SK-N-SH (cell line): ENCODE measurements around the gene NHERF2. TPM values are rescaled to one million over a fixed set of nuclear protein-coding genes. Genes with fewer than 3 reads are reported as not detected.

Source experiments
- CTCF ChIA-PET: fragments of 300-600, 350-600 bp; formaldehyde crosslinking; extraction: SDS; loops from one replicate; lab custom pipeline; 2021; lab: Yijun Ruan, JAX
- POLR2A ChIA-PET: fragments of 350-600 bp; sonication (Branson Sonifier 250); formaldehyde crosslinking; extraction: SDS; loops from one replicate; lab custom pipeline; 2020; ENCODE audit warnings: antibody characterized with exemption, inconsistent platforms; lab: Yijun Ruan, JAX
- DNase-seq: peaks from one replicate; pipeline ENCODE4 v3.0.0; 2012
- H2AFZ ChIP-seq: fragments of 200-600 bp; sonication (generic); 2 replicates; pipeline ENCODE4 v1.8.1; 2016; ENCODE audit warnings: antibody characterized with exemption, mild to moderate bottlenecking, low read depth
- H3F3A ChIP-seq: fragments of 200-600 bp; sonication (generic); replicated peaks from 2 replicates; pipeline ENCODE3; 2016; ENCODE audit warnings: antibody characterized with exemption, mild to moderate bottlenecking; ENCODE audit not compliant: insufficient read depth
- H3K27ac ChIP-seq, 2 experiments: fragments of 200-500 bp in 1 of 2; fragments of 200-600 bp in 1 of 2; sonication (Bioruptor generic) in 1 of 2; sonication (generic), shearing (Covaris generic) in 1 of 2; 2 replicates each; pipeline versions ENCODE4 v1.5.1 to v1.6.1; 2014 to 2016; ENCODE audit warnings: low read depth in 2 of 2, inconsistent platforms in 1 of 2, low read length in 1 of 2, mild to moderate bottlenecking in 1 of 2, mixed read lengths in 1 of 2
- H3K27me3 ChIP-seq: fragments of 200-600 bp; sonication (generic), shearing (Covaris generic); 2 replicates; pipeline ENCODE4 v1.6.1; 2016; ENCODE audit warnings: mixed run types; ENCODE audit not compliant: insufficient read depth
- H3K36me3 ChIP-seq, 2 experiments: fragments of 200-500 bp in 1 of 2; fragments of 200-600 bp in 1 of 2; sonication (Bioruptor generic) in 1 of 2; sonication (generic) in 1 of 2; replicated peaks in 1 of 2; 2 replicates each; pipeline versions ENCODE3 to v1.5.1; 2014 to 2016; ENCODE audit warnings: low read length in 1 of 2, mild to moderate bottlenecking in 1 of 2; ENCODE audit not compliant: insufficient read depth in 2 of 2, control insufficient read depth in 1 of 2
- H3K4me1 ChIP-seq, 2 experiments: fragments of 200-500 bp in 1 of 2; fragments of 200-600 bp in 1 of 2; sonication (Bioruptor generic) in 1 of 2; sonication (generic), shearing (Covaris generic) in 1 of 2; 2 replicates each; pipeline versions ENCODE4 v1.5.1 to v1.6.1; 2014 to 2016; ENCODE audit warnings: low read depth in 1 of 2, low read length in 1 of 2, mixed run types in 1 of 2; ENCODE audit not compliant: insufficient read depth in 2 of 2, control insufficient read depth in 1 of 2
- H3K4me2 ChIP-seq: fragments of 200-600 bp; sonication (generic), shearing (Covaris generic); 2 replicates; pipeline ENCODE4 v1.6.1; 2017; ENCODE audit warnings: mixed run types
- H3K4me3 ChIP-seq, 2 experiments: fragments of 200-500 bp in 1 of 2; fragments of 200-600 bp in 1 of 2; sonication (Bioruptor generic) in 1 of 2; sonication (generic), shearing (Covaris generic) in 1 of 2; 2 replicates each; pipeline versions ENCODE4 v1.5.1 to v1.8.1; 2014 to 2016; ENCODE audit warnings: low read depth in 2 of 2, inconsistent platforms in 1 of 2, low read length in 1 of 2, mild to moderate bottlenecking in 1 of 2, mixed read lengths in 1 of 2, moderate library complexity in 1 of 2
- H3K79me2 ChIP-seq: fragments of 200-600 bp; sonication (generic); 2 replicates; pipeline ENCODE4 v1.8.1; 2017; ENCODE audit warnings: mild to moderate bottlenecking; ENCODE audit not compliant: insufficient read depth
- H3K9ac ChIP-seq: fragments of 200-600 bp; sonication (generic); 2 replicates; pipeline ENCODE4 v1.6.1; 2017; ENCODE audit warnings: mixed run types
- H3K9me2 ChIP-seq: fragments of 200-600 bp; sonication (generic); 2 replicates; pipeline ENCODE4 v1.6.1; 2017; ENCODE audit warnings: mixed run types
- H3K9me3 ChIP-seq: fragments of 200-600 bp; sonication (generic); 2 replicates; pipeline ENCODE4 v1.6.1; 2017; ENCODE audit warnings: mixed run types, mild to moderate bottlenecking, moderate library complexity
- H4K20me1 ChIP-seq: fragments of 200-600 bp; sonication (generic); 2 replicates; pipeline ENCODE4 v1.6.1; 2017; ENCODE audit warnings: mild to moderate bottlenecking, mixed run types; ENCODE audit not compliant: insufficient read depth
- CTCF ChIP-seq: fragments of 200-600 bp; sonication (generic); IDR thresholded peaks from 2 replicates; pipeline ENCODE4 v1.6.1; 2017; ENCODE audit warnings: antibody characterized with exemption, mild to moderate bottlenecking, moderate library complexity
- FOSL2 ChIP-seq: IDR thresholded peaks from 2 replicates; pipeline ENCODE4 v1.4.0; 2012; ENCODE audit warnings: low read depth, mild to moderate bottlenecking, moderate library complexity, borderline replicate concordance
- FOXM1 ChIP-seq: IDR thresholded peaks from 2 replicates; pipeline ENCODE4 v1.4.0; 2012; ENCODE audit warnings: low read depth, mild to moderate bottlenecking
- RAD21 ChIP-seq: IDR thresholded peaks from 2 replicates; pipeline ENCODE4 v1.6.1; 2012; ENCODE audit warnings: mild to moderate bottlenecking, low read length
- REST ChIP-seq: IDR thresholded peaks from 2 replicates; pipeline ENCODE4 v1.6.1; 2012; ENCODE audit warnings: mild to moderate bottlenecking, low read depth, low read length, moderate library complexity
- SIN3A ChIP-seq: IDR thresholded peaks from 2 replicates; pipeline ENCODE4 v1.6.1; 2012; ENCODE audit warnings: low read depth, mild to moderate bottlenecking, low read length, moderate library complexity, borderline replicate concordance
- TAF1 ChIP-seq: IDR thresholded peaks from 2 replicates; pipeline ENCODE4 v1.6.1; 2012; ENCODE audit warnings: low read depth, mild to moderate bottlenecking, low read length, moderate library complexity, borderline replicate concordance
- WGBS: methylation state at CpG from one replicate; pipeline ENCODE4 v1.1.6; 2017; ENCODE audit warnings: low lambda C conversion rate; 5-methylcytosine and 5-hydroxymethylcytosine counted together
- polyA plus RNA-seq, 3 experiments: library from polyadenylated mRNA; depleted of rRNA; stranded (reverse); fragments of >200 nt; gene quantifications; 2 replicates each; pipeline ENCODE4 v1.2.3, GENCODE V29; 2012

Gene NHERF2
- polyA plus RNA-seq, 1 of the 3 experiments (the other 2 are of a cell fraction): 53.8 TPM

GRCh38 chr16:2053211-2053610 is 26.5 kb downstream of the NHERF2 start (continued):
- TF ChIP-seq CTCF (no peak), SIN3A (no peak), FOXM1 (no peak), FOSL2 (no peak)

GRCh38 chr16:2053897-2054296 is 27.2 kb downstream of the NHERF2 start:
- H3K4me3 ChIP-seq: no peak overlapping the region
- no peaks in the 10 kb centered on the region for H3K9me2 ChIP-seq
- no peak for TF ChIP-seq REST
- TF ChIP-seq RAD21: no peak
- 93% methylated on average over 13 of the region's 17 CpGs for WGBS
- H3K79me2 ChIP-seq: peaks cover 30% of the 10 kb centered on the region
- no peaks in the 10 kb centered on the region for H4K20me1 ChIP-seq
- CTCF ChIA-PET: no interaction called here
- peaks cover 17 to 52% of the 10 kb centered on the region in 2 experiments for H3K36me3 ChIP-seq
- H3K4me2 ChIP-seq: no peak overlapping the region
- POLR2A ChIA-PET: no interaction called here
- no peaks in the 10 kb centered on the region for H3F3A ChIP-seq
- H2AFZ ChIP-seq: no peak overlapping the region
- H3K9me3 ChIP-seq: no peaks in the 10 kb centered on the region
- peaks cover 0 to 3% of the 10 kb centered on the region in 2 experiments; a peak in 2 of 4 replicates for H3K4me1 ChIP-seq
- no peak overlapping the region for H3K9ac ChIP-seq
- DNase-seq: no peak
- H3K27me3 ChIP-seq: no peaks in the 10 kb centered on the region
- no peak overlapping the region for H3K27ac ChIP-seq

GRCh38 chr16:2054543-2055245 is 28.0 kb downstream of the NHERF2 start:
- H3K9me2 ChIP-seq: no peaks in the 10 kb centered on the region
- peaks cover 17 to 52% of the 10 kb centered on the region in 2 experiments for H3K36me3 ChIP-seq
- no peaks in the 10 kb centered on the region for H3K4me1 ChIP-seq
- H3K4me2 ChIP-seq: no peak overlapping the region
- H3F3A ChIP-seq: no peaks in the 10 kb centered on the region
- H3K27ac ChIP-seq: no peak overlapping the region
- ChIA-PET POLR2A (interaction anchor here (0.7 kb wide), 1 partner anchor 8 kb away, joined by 3 read pairs; no protein-coding TSS in a partner anchor), CTCF (interaction anchor here (0.6 kb wide), 1 partner anchor 22 kb away, joined by 3 read pairs; no protein-coding TSS in a partner anchor)
- H4K20me1 ChIP-seq: no peaks in the 10 kb centered on the region
- no peak for DNase-seq
- H3K79me2 ChIP-seq: peaks cover 22% of the 10 kb centered on the region
- no peaks in the 10 kb centered on the region for H3K27me3 ChIP-seq
- H2AFZ ChIP-seq: no peak overlapping the region
- 92% methylated on average over 13 of the region's 29 CpGs for WGBS
- no peak overlapping the region for H3K4me3 ChIP-seq
- no peaks in the 10 kb centered on the region for H3K9me3 ChIP-seq
- H3K9ac ChIP-seq: no peak overlapping the region
- no peak for TF ChIP-seq TAF1
